Stomach (tissue), 9 donors: Measurements from ENCODE around the gene CCDC6. TPM values are rescaled to one million over a fixed set of nuclear protein-coding genes. Genes with fewer than 3 reads are reported as not detected.
"Not testable (repeated sequence)": the region's sequence is repeated elsewhere in the genome, so short reads cannot be mapped to it uniquely, and the experiment has no call there.

Experiments used
- DNase-seq, 2 donors: peaks; one replicate each; pipeline versions ENCODE4 v3.0.0 to v3.0.0-alpha.2; 2013 to 2019
- H3K27ac ChIP-seq, 5 donors: fragments of 200-600 bp in 4 of 5; sonication (generic) in 4 of 5; one replicate each; pipeline ENCODE4 v1.5.1; 2013 to 2019; ENCODE audit warnings: mild to moderate bottlenecking in 1 of 5, moderate library complexity in 1 of 5
- H3K27me3 ChIP-seq, 3 donors: fragments of 200-600 bp; sonication (generic); one replicate each; pipeline ENCODE4 v1.5.1; 2017 to 2019; ENCODE audit warnings: mixed run types in 1 of 3
- H3K36me3 ChIP-seq, 4 donors: fragments of 200-600 bp; sonication (generic); 1 replicate in 3 of 4; 2 replicates in 1 of 4; pipeline ENCODE4 v1.5.1; 2016 to 2019
- H3K4me1 ChIP-seq, 4 donors: fragments of 200-600 bp; sonication (generic); one replicate each; pipeline ENCODE4 v1.5.1; 2016 to 2019
- H3K4me3 ChIP-seq, 4 donors: fragments of 200-600 bp; sonication (generic) in 3 of 4; one replicate each; pipeline ENCODE4 v1.5.1; 2016 to 2019; ENCODE audit warnings: mild to moderate bottlenecking in 1 of 4
- H3K9me3 ChIP-seq, 4 donors: fragments of 200-600 bp; sonication (generic); one replicate each; pipeline ENCODE4 v1.5.1; 2016 to 2019
- EP300 ChIP-seq: sonication (generic); formaldehyde crosslinking; IDR thresholded peaks from one replicate; pipeline ENCODE4 v1.6.1; 2017; ENCODE audit warnings: antibody characterized with exemption
- POLR2A ChIP-seq, 4 donors: fragments of 450-650 bp; IDR thresholded peaks; one replicate each; pipeline ENCODE4 v1.6.1; 2016; ENCODE audit warnings: antibody characterized with exemption in 4 of 4, control low read depth in 2 of 4, mild to moderate bottlenecking in 1 of 4, moderate library complexity in 1 of 4
- POLR2AphosphoS5 ChIP-seq, 3 donors: sonication (generic); formaldehyde crosslinking; IDR thresholded peaks; one replicate each; pipeline ENCODE4 v1.6.1; 2016; ENCODE audit warnings: antibody characterized with exemption in 3 of 3
- WGBS, 5 donors: extraction: QIAGEN DNeasy Blood & Tissue Kit in 3 of 5; methylation state at CpG; one replicate each; pipeline versions ENCODE4 v1.1.5 to v1.1.7; 2013 to 2018; 5-methylcytosine and 5-hydroxymethylcytosine counted together
- intact Hi-C: fragments of 100-400 bp; cut with DNase I; formaldehyde crosslinking; loops from one replicate; pipeline ENCODE4 v1.15.1; 2023; ENCODE audit warnings: low total_unique reads
- polyA plus RNA-seq, 3 donors: library from polyadenylated mRNA; stranded (reverse); fragments of 200-250 nt; gene quantifications; one replicate each; pipeline ENCODE4 v1.2.3, GENCODE V29; 2013
- total RNA-seq, 5 donors: library from RNA; depleted of rRNA; stranded (reverse); fragments of >200 nt; gene quantifications; one replicate each; pipeline versions ENCODE4 v1.1.0 to v1.2.3, GENCODE V29; 2014 to 2016
- TF ChIP-seq, protein P1 (sequence below), 7 experiments: fragments of 450-650 bp in 4 of 7; fragments of 200-600 bp in 3 of 7; sonication (generic) in 3 of 7; IDR thresholded peaks; one replicate each; pipeline ENCODE4 v1.5.1; 2016 to 2019; ENCODE audit warnings: antibody characterized with exemption in 7 of 7, control low read depth in 2 of 7, mild to moderate bottlenecking in 1 of 7
- donor health status: healthy with polysubstance abuse.
- donor health status: Bipolar disorder and iron deficiency.
- donor health status: healthy.

Gene CCDC6
- total and polyA plus RNA-seq, 8 donors, result 12.5 to 56.0 (median 17.0) TPM

DNA sequence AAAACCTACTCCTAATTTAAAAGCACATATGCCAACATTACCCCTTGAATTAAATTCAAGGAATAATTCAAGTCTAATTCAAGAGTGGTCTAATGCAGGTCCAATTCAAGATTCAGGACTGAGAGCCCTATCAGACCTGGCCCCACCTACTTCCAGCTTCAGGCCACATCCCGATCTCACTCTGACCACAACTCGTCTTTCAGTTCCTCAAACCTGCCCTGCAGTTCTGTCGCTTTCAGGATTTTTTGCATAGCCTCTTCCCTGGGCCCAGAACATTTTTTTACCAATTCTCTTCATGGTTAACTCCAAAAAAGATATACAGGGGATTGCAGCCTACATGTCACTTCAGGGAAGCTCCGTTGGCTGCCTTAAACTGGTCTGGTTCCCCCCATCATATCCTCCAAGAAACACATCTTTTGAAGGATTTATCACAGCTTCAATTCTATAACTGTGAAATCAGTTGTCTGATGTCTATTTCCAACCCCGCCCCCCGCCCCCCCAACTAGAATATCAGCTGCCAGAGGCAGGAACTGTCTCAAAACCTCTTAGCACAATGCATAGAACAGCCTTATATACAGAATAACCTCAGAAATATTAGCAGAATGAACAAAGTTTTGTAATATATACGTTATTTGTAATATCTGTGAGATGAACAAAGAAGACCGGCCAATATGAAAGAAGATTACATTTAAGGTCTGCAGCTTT, 20.8 kb downstream of the CCDC6 start:
- DNase-seq, result peak in 1 of 2 donors; percentile 51
- TF ChIP-seq, protein P1, sequence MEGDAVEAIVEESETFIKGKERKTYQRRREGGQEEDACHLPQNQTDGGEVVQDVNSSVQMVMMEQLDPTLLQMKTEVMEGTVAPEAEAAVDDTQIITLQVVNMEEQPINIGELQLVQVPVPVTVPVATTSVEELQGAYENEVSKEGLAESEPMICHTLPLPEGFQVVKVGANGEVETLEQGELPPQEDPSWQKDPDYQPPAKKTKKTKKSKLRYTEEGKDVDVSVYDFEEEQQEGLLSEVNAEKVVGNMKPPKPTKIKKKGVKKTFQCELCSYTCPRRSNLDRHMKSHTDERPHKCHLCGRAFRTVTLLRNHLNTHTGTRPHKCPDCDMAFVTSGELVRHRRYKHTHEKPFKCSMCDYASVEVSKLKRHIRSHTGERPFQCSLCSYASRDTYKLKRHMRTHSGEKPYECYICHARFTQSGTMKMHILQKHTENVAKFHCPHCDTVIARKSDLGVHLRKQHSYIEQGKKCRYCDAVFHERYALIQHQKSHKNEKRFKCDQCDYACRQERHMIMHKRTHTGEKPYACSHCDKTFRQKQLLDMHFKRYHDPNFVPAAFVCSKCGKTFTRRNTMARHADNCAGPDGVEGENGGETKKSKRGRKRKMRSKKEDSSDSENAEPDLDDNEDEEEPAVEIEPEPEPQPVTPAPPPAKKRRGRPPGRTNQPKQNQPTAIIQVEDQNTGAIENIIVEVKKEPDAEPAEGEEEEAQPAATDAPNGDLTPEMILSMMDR (IDR thresholded peaks at IDR 0.05), result no peak
- TF ChIP-seq POLR2A (IDR thresholded peaks at IDR 0.05), result no peak
- TF ChIP-seq POLR2AphosphoS5 (IDR thresholded peaks at IDR 0.05), result no peak
- no peak for TF ChIP-seq EP300
- H3K27ac ChIP-seq, result no peak overlapping the region
- intact Hi-C loops, result no loop called here
- H3K9me3 ChIP-seq, result no peaks in the 10 kb centered on the region
- WGBS, 5 donors, result 50 to 66% (median 60%) methylated on average over 7 to 8 of the region's 8 CpGs
- H3K36me3 ChIP-seq, result peaks cover 0 to 16% (median 7%) of the 10 kb centered on the region in 4 donors
- no peak overlapping the region for H3K4me3 ChIP-seq
- H3K4me1 ChIP-seq, result peaks cover 0 to 69% (median 40%) of the 10 kb centered on the region in 4 donors
- H3K27me3 ChIP-seq, result no peaks in the 10 kb centered on the region

DNA sequence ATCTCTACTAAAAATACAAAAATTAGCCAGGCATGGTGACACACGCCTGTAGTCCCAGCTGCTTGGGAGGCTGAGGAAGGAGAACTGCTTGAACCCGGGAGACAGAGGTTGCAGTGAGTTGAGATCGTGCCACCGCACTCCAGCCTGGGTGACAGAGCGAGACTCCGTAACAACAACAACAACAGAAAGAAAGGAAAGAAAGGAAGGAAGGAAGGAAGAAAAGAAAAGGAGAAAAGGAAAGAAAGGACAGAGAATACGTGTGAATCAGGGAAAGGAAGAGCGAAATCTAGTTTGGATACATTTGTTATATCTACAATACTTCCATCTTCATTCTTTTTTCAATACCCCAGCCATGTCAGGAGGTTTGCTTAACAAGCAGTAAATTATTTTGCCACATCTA, 21.5 kb downstream of the CCDC6 start:
- Histone ChIP-seq H3K36me3 (peaks cover 0 to 12% (median 5%) of the 10 kb centered on the region in 4 donors), H3K4me1 (peaks cover 3 to 73% (median 42%) of the 10 kb centered on the region in 4 donors)
- 96% methylated on average over 8 of the region's 8 CpGs for WGBS, 5 donors
- H3K27ac ChIP-seq, intact Hi-C loops, DNase-seq, H3K27me3 ChIP-seq, H3K9me3 ChIP-seq, H3K4me3 ChIP-seq: not testable (repeated sequence)

DNA sequence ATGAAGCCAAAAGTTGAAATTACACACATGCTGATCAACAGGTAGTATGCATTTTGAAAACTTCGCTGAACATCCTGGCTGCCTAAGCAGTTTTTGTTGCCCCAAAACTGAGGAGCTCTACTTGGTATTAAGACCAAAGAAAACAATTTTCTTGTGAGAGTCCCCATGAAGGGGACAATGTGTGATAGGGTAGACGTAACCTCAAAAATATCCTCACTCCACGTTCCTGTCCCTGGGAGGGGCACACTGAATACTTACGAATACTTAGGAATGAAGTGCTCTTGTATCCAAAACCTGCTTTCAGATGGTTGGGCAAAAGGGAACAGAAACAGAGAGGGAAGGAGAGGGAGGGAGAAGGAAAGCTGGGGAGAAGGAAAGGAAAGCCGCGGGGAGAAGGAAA, 24.7 kb downstream of the CCDC6 start:
- intact Hi-C loops, result no loop called here
- H3K4me3 ChIP-seq, result no peak overlapping the region
- 62 to 74% (median 69%) methylated on average over 5 to 6 of the region's 6 CpGs for WGBS, 5 donors
- TF ChIP-seq EP300 (no peak), POLR2A (IDR thresholded peaks at IDR 0.05) (no peak)
- H3K4me1 ChIP-seq, result peaks cover 6 to 80% (median 39%) of the 10 kb centered on the region in 4 donors
- H3K36me3 ChIP-seq, result no peaks in the 10 kb centered on the region
- no peaks in the 10 kb centered on the region for H3K27me3 ChIP-seq
- H3K9me3 ChIP-seq, result no peaks in the 10 kb centered on the region
- H3K27ac ChIP-seq, result no peak overlapping the region
- no peak for DNase-seq

DNA sequence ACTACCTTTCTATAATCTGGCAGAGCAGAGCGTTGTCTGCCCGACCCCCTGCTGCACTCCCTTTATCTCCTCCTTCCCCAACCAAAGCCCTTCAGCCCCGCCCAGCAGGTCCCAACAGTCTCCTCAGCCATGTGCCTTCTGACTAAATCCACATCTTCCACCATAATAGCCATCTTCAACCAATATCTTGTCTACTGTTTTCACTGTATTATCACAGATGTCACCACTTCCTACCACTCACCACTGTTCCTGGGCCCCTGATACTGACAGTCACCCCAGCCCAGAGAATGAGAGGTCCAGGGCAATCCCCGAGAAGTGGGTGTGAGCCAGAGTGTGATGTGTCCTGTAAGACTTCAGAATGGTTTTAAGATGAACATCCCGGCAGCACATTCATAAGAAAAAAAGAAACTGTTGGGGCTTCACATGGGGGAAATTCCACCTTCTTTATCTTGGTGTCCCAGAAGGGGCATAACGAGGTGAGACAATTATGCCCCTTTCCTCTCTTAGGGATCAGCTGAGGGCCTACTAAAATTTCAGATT, 25.3 kb downstream of the CCDC6 start:
- Histone ChIP-seq H3K4me3 (no peak overlapping the region), H3K9me3 (no peaks in the 10 kb centered on the region), H3K27ac (no peak overlapping the region), H3K4me1 (peaks cover 6 to 77% (median 36%) of the 10 kb centered on the region in 4 donors), H3K27me3 (no peaks in the 10 kb centered on the region), H3K36me3 (no peaks in the 10 kb centered on the region)
- whole genome bisulfite sequencing, 5 donors, result 65 to 92% (median 73%) methylated on average over 5 to 6 of the region's 6 CpGs
- TF ChIP-seq, protein P1 (IDR thresholded peaks at IDR 0.05), result no peak
- no peak for TF ChIP-seq EP300
- no peak for TF ChIP-seq POLR2A (IDR thresholded peaks at IDR 0.05)
- TF ChIP-seq POLR2AphosphoS5 (IDR thresholded peaks at IDR 0.05), result no peak
- intact Hi-C loops, result no loop called here
- DNase-seq, result no peak

DNA sequence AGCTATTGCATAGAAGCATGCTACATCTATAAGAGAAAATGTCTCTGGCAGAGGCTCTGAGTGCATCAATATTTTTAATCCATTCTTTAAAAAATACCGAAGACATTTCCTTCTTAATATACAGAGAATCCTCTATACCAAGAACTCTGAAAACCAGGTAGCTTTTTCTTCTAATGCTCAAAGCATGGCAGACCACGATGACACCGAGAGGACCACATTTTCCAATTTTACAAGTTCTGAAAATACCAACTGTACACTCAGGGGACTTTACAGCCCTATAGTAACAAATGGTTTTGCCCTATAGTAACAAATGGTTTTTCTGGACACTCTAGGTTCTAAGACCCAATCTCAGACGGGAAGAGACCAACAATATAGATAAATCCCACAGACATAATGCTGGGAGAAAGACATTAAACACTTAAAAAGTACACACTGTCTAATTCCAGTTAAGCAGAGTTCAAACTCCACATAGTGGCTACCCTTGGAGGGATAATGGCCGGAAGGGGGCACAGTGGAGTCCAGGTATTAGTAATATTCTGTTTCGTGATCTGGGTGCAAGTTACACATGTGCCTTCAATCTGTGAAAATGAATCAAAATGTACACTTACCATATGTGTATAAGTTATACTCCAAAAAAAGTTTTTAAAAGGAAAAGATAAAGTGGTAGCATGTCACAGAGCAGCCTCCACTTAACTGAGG, 26.2 kb downstream of the CCDC6 start:
- H3K36me3 ChIP-seq, result no peaks in the 10 kb centered on the region
- H3K4me3 ChIP-seq, result no peak overlapping the region
- H3K27ac ChIP-seq, result no peak overlapping the region
- no peaks in the 10 kb centered on the region for H3K27me3 ChIP-seq
- peaks cover 6 to 68% (median 32%) of the 10 kb centered on the region in 4 donors for H3K4me1 ChIP-seq
- H3K9me3 ChIP-seq, result no peaks in the 10 kb centered on the region
- no peak for DNase-seq
- intact Hi-C loops, result no loop called here
- TF ChIP-seq, protein P1 (IDR thresholded peaks at IDR 0.05), result no peak
- TF ChIP-seq EP300, result no peak
- no peak for TF ChIP-seq POLR2A (IDR thresholded peaks at IDR 0.05)
- no peak for TF ChIP-seq POLR2AphosphoS5 (IDR thresholded peaks at IDR 0.05)
- WGBS, 5 donors, result 70 to 84% (median 71%) methylated on average over 6 of the region's 6 CpGs
